Liver (tissue), 3 donors: ENCODE data around the gene CDC42BPB.

Source experiments
- EGR1 ChIP-seq, 2 donors: IDR thresholded peaks; 2 replicates each; pipeline ENCODE4 v1.6.1; 2016 to 2018; ENCODE audit warnings: antibody characterized with exemption in 2 of 2, low read depth in 2 of 2
- HNF4G ChIP-seq: IDR thresholded peaks from 2 replicates; pipeline ENCODE4 v1.6.1; 2016; ENCODE audit warnings: antibody characterized with exemption
- SP1 ChIP-seq: IDR thresholded peaks from 2 replicates; pipeline ENCODE4 v1.6.1; 2018; ENCODE audit warnings: antibody characterized with exemption, mild to moderate bottlenecking
- YY1 ChIP-seq: IDR thresholded peaks from 2 replicates; pipeline ENCODE4 v1.6.1; 2016; ENCODE audit warnings: antibody characterized with exemption, mild to moderate bottlenecking
- TF ChIP-seq, protein P1 (sequence below): fragments of 150-350 bp; IDR thresholded peaks from 2 replicates; pipeline ENCODE4 v1.5.1; 2017; ENCODE audit warnings: improper control_type of control experiment, low read depth, low read length; ENCODE audit not compliant: missing input control
- TF ChIP-seq, protein P2 (sequence below): IDR thresholded peaks from 2 replicates; pipeline ENCODE4 v1.6.1; 2016; ENCODE audit warnings: antibody characterized with exemption
- donor health status: healthy.
- donor health status: healthy.

DNA sequence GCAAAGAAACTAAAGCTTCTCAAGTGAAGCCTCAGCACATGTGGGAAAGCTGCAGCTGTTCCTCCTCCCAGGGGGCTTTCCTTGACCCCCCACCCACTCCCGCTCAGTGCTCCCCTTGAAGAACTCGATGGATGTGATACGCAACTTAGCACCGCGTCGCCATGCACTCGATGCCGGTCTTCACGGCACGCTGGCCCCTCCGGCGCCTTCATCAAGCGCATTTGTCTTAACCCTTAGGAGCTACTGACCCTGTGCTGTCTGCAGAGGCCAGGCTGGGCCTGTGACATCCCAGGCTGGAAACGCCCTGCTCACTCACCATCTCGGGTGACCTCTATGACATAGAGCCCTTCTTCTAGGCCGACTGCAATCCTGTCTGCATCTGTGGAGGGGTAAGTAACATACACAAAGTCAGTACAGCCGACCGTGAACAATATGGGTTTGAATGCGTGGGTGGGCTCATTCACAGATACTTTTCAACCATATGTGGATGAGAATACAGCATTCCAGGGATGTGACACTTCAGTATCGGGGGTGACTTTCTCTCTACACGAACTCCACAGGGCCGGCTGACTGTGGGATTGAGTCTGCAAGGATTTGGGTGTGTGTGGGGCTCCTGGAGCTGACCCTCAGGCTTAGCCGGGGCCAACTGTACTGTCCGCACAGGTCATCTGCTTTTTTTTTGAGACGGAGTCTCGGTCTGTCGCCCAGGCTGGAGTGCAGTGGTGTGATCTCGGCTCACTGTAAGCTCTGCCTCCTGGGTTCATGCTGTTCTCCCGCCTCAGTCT lies 111.8 kb downstream of the CDC42BPB start:
- TF ChIP-seq, protein P1, sequence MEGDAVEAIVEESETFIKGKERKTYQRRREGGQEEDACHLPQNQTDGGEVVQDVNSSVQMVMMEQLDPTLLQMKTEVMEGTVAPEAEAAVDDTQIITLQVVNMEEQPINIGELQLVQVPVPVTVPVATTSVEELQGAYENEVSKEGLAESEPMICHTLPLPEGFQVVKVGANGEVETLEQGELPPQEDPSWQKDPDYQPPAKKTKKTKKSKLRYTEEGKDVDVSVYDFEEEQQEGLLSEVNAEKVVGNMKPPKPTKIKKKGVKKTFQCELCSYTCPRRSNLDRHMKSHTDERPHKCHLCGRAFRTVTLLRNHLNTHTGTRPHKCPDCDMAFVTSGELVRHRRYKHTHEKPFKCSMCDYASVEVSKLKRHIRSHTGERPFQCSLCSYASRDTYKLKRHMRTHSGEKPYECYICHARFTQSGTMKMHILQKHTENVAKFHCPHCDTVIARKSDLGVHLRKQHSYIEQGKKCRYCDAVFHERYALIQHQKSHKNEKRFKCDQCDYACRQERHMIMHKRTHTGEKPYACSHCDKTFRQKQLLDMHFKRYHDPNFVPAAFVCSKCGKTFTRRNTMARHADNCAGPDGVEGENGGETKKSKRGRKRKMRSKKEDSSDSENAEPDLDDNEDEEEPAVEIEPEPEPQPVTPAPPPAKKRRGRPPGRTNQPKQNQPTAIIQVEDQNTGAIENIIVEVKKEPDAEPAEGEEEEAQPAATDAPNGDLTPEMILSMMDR, result no peak
- no peak for TF ChIP-seq YY1
- TF ChIP-seq HNF4G, result no peak
- TF ChIP-seq SP1, result no peak
- TF ChIP-seq, protein P2, sequence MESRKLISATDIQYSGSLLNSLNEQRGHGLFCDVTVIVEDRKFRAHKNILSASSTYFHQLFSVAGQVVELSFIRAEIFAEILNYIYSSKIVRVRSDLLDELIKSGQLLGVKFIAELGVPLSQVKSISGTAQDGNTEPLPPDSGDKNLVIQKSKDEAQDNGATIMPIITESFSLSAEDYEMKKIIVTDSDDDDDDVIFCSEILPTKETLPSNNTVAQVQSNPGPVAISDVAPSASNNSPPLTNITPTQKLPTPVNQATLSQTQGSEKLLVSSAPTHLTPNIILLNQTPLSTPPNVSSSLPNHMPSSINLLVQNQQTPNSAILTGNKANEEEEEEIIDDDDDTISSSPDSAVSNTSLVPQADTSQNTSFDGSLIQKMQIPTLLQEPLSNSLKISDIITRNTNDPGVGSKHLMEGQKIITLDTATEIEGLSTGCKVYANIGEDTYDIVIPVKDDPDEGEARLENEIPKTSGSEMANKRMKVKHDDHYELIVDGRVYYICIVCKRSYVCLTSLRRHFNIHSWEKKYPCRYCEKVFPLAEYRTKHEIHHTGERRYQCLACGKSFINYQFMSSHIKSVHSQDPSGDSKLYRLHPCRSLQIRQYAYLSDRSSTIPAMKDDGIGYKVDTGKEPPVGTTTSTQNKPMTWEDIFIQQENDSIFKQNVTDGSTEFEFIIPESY, result no peak
- TF ChIP-seq EGR1 (IDR thresholded peaks at IDR 0.05; ENCODE audit: low read depth in 2 of 2), result no peak
